Measurements from ENCODE around the gene FAM151A. TPM values are rescaled to one million over a fixed set of nuclear protein-coding genes. Genes with fewer than 3 reads are reported as not detected.

FAM151A gene
- total RNA-seq, 1 donor from 2014 or later = not detected

GRCh38 chr1:54584575-54584974 is 38.8 kb downstream of the FAM151A start:
- no peak for TF ChIP-seq CTCF (IDR thresholded peaks at IDR 0.05)
- H3K27ac Mint-ChIP-seq (ENCODE audit: unreplicated experiment) = no peak overlapping the region
- DNase-seq (ENCODE audit: extremely low spot score, unreplicated experiment) = no peak
- H3K27me3 Mint-ChIP-seq (ENCODE audit: unreplicated experiment) = no peaks in the 10 kb centered on the region
- no peak overlapping the region for H3K4me3 Mint-ChIP-seq (ENCODE audit: unreplicated experiment)
- no peaks in the 10 kb centered on the region for H3K36me3 Mint-ChIP-seq (ENCODE audit: unreplicated experiment)
- no peaks in the 10 kb centered on the region for H3K9me3 Mint-ChIP-seq (ENCODE audit: unreplicated experiment)
- H3K4me1 Mint-ChIP-seq (ENCODE audit: unreplicated experiment) = no peaks in the 10 kb centered on the region

DNA sequence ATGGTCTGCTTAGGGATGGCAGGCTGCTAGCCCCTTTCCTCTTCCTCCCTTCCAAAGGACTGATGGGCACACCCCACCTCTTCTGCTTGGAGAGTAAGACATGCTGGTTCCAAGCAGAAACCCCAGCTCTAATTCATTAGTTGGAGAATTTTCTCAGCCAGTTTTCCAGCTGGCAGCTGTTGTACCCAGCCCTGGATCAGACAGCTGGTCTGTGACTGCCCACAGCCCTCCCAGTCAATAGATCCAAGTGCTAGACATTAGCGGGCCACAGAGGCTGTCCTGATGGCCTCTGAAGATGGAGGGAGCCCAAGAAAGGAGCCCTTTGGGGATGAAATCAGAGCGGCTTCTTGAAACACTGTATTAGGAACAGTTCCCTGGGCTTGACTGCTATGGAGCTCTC is 39.5 kb downstream of the FAM151A start:
- H3K4me1 Mint-ChIP-seq (ENCODE audit: unreplicated experiment) = peaks cover 4% of the 10 kb centered on the region
- H3K9me3 Mint-ChIP-seq (ENCODE audit: unreplicated experiment) = no peaks in the 10 kb centered on the region
- H3K4me3 Mint-ChIP-seq (ENCODE audit: unreplicated experiment) = no peak overlapping the region
- no peak for DNase-seq (ENCODE audit: extremely low spot score, unreplicated experiment)
- TF ChIP-seq CTCF (IDR thresholded peaks at IDR 0.05) = no peak
- H3K27ac Mint-ChIP-seq (ENCODE audit: unreplicated experiment) = no peak overlapping the region
- no peaks in the 10 kb centered on the region for H3K27me3 Mint-ChIP-seq (ENCODE audit: unreplicated experiment)
- no peaks in the 10 kb centered on the region for H3K36me3 Mint-ChIP-seq (ENCODE audit: unreplicated experiment)

GRCh38 chr1:54583307-54583686 is 40.0 kb downstream of the FAM151A start:
- Mint-ChIP-seq H3K27me3 (ENCODE audit: unreplicated experiment) (no peaks in the 10 kb centered on the region), H3K27ac (ENCODE audit: unreplicated experiment) (no peak overlapping the region), H3K9me3 (ENCODE audit: unreplicated experiment) (no peaks in the 10 kb centered on the region), H3K36me3 (ENCODE audit: unreplicated experiment) (no peaks in the 10 kb centered on the region), H3K4me1 (ENCODE audit: unreplicated experiment) (peaks cover 4% of the 10 kb centered on the region), H3K4me3 (ENCODE audit: unreplicated experiment) (no peak overlapping the region)
- no peak for DNase-seq (ENCODE audit: extremely low spot score, unreplicated experiment)
- no peak for TF ChIP-seq CTCF (IDR thresholded peaks at IDR 0.05)

DNA sequence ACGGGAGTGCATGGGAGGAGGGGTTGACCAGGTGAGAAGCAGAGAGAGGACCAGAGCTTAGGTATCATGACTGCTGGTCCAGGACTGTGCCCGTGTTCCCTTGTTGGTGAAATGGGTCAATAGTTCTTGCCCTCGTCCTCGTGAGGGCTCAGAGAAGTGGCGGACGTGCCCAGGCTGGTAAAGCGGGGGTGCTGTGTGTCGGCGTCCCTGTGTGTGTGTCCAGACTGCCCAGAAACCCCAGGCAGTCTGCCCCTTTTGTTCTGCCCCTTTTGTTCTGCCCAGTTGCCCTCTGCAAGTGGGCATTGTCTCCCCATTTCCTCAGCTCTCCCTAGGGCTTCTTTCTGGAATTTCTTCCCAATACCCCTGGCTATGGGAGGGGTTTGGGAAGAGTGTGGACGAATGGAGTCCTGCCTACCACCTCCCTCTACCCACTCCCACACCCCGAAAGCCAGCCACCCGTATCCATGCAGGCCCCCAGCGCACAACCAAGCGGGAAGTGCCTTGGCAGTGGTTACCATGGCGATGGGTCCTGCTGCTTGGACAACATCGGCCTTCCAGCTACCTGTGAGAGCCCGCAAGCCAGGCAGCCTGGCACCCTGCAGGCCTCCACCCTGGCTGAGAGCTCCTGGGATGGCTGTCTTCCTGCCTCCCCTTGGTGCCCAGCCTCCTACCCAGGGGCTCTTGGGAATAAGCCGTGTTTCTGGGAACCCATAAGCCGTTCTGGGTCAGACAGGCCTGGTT is 40.6 kb downstream of the FAM151A start:
- H3K27me3 Mint-ChIP-seq (ENCODE audit: unreplicated experiment) = no peaks in the 10 kb centered on the region
- H3K9me3 Mint-ChIP-seq (ENCODE audit: unreplicated experiment) = no peaks in the 10 kb centered on the region
- peaks cover 5% of the 10 kb centered on the region for H3K4me1 Mint-ChIP-seq (ENCODE audit: unreplicated experiment)
- no peak for DNase-seq (ENCODE audit: extremely low spot score, unreplicated experiment)
- H3K27ac Mint-ChIP-seq (ENCODE audit: unreplicated experiment) = no peak overlapping the region
- H3K36me3 Mint-ChIP-seq (ENCODE audit: unreplicated experiment) = no peaks in the 10 kb centered on the region
- H3K4me3 Mint-ChIP-seq (ENCODE audit: unreplicated experiment) = no peak overlapping the region
- TF ChIP-seq CTCF (IDR thresholded peaks at IDR 0.05) = no peak

GRCh38 chr1:54581621-54582035 is 41.7 kb downstream of the FAM151A start:
- Mint-ChIP-seq H3K27me3 (ENCODE audit: unreplicated experiment) (no peaks in the 10 kb centered on the region), H3K36me3 (ENCODE audit: unreplicated experiment) (no peaks in the 10 kb centered on the region), H3K4me3 (ENCODE audit: unreplicated experiment) (no peak overlapping the region), H3K27ac (ENCODE audit: unreplicated experiment) (no peak overlapping the region), H3K9me3 (ENCODE audit: unreplicated experiment) (no peaks in the 10 kb centered on the region), H3K4me1 (ENCODE audit: unreplicated experiment) (peaks cover 7% of the 10 kb centered on the region)
- no peak for TF ChIP-seq CTCF (IDR thresholded peaks at IDR 0.05)
- DNase-seq (ENCODE audit: extremely low spot score, unreplicated experiment) = no peak

All from osteocyte (in vitro differentiated cells).